Hepatocyte (in vitro differentiated cells): ENCODE data around the gene KRTAP5-5. TPM values are rescaled to one million over a fixed set of nuclear protein-coding genes. Genes with fewer than 3 reads are reported as not detected.
A peak's percentile ranks its signal among the peaks of the same experiment; 100 is the strongest.

ENCODE experiments used
- DNase-seq: peaks from one replicate; pipeline ENCODE4 v3.0.0-alpha.2; 2016; ENCODE audit warnings: low spot score
- H2AFZ ChIP-seq: fragments of 200-600 bp; sonication (generic); 2 replicates; pipeline ENCODE4 v1.6.0; 2016; ENCODE audit warnings: antibody characterized with exemption, mild to moderate bottlenecking
- H3K27ac ChIP-seq: fragments of 200-600 bp; sonication (generic); 2 replicates; pipeline ENCODE4 v1.5.1; 2016; ENCODE audit warnings: mild to moderate bottlenecking
- H3K27me3 ChIP-seq: fragments of 200-600 bp; sonication (generic); 2 replicates; pipeline ENCODE4 v1.6.1; 2016
- H3K36me3 ChIP-seq: fragments of 200-600 bp; sonication (generic); replicated peaks from 2 replicates; pipeline ENCODE4 v1.5.1; 2016; ENCODE audit warnings: low read depth; ENCODE audit not compliant: insufficient read depth
- H3K4me1 ChIP-seq: fragments of 200-600 bp; sonication (generic); 2 replicates; pipeline ENCODE4 v1.5.1; 2016; ENCODE audit warnings: mild to moderate bottlenecking, moderate library complexity; ENCODE audit not compliant: insufficient read depth
- H3K4me2 ChIP-seq: fragments of 200-600 bp; sonication (generic); 2 replicates; pipeline ENCODE4 v1.6.0; 2016
- H3K4me3 ChIP-seq: fragments of 200-600 bp; sonication (generic); 2 replicates; pipeline ENCODE4 v1.5.1; 2016; ENCODE audit warnings: mild to moderate bottlenecking
- H3K79me2 ChIP-seq: fragments of 200-600 bp; sonication (generic); 2 replicates; pipeline ENCODE4 v1.6.0; 2017; ENCODE audit warnings: mild to moderate bottlenecking
- H3K9me2 ChIP-seq: fragments of 200-600 bp; sonication (generic); replicated peaks from 2 replicates; pipeline ENCODE4 v1.6.0; 2017; ENCODE audit warnings: mild to moderate bottlenecking; ENCODE audit not compliant: insufficient read depth
- H3K9me3 ChIP-seq: fragments of 200-600 bp; sonication (generic); 2 replicates; pipeline ENCODE4 v1.5.1; 2016; ENCODE audit warnings: low read depth, mild to moderate bottlenecking
- H4K20me1 ChIP-seq: fragments of 200-600 bp; sonication (generic); 2 replicates; pipeline ENCODE4 v1.6.0; 2016; ENCODE audit warnings: mild to moderate bottlenecking; ENCODE audit not compliant: insufficient read depth, poor library complexity, severe bottlenecking
- CTCF ChIP-seq: fragments of 200-600 bp; sonication (generic); IDR thresholded peaks from 2 replicates; pipeline ENCODE4 v1.5.1; 2016; ENCODE audit warnings: antibody characterized with exemption, mild to moderate bottlenecking; ENCODE audit not compliant: poor library complexity
- EZH2 ChIP-seq: fragments of 200-600 bp; sonication (generic); IDR thresholded peaks from 2 replicates; pipeline ENCODE4 v1.6.1; 2016; ENCODE audit warnings: antibody characterized with exemption, mild to moderate bottlenecking, borderline replicate concordance
- EZH2phosphoT487 ChIP-seq: fragments of 200-600 bp; sonication (generic); IDR thresholded peaks from one replicate; pipeline ENCODE4 v1.6.1; 2018; ENCODE audit warnings: antibody characterized with exemption, mild to moderate bottlenecking, low read depth, moderate library complexity; ENCODE audit not compliant: unreplicated experiment, severe bottlenecking
- WGBS: methylation state at CpG from one replicate; pipeline ENCODE4 v1.1.6; 2016; ENCODE audit warnings: low lambda C conversion rate; ENCODE audit errors: missing lambda C conversion rate; 5-methylcytosine and 5-hydroxymethylcytosine counted together
- polyA plus RNA-seq: library from polyadenylated mRNA; unstranded; fragments of >200 nt; fragmentation: Nextera tagmentation; extraction: Ambion mirVana; gene quantifications from 2 replicates; pipeline ENCODE4 v1.2.1, GENCODE V29; 2016
- total RNA-seq: library from RNA; depleted of rRNA; stranded (reverse); fragments of >200 nt; gene quantifications from 2 replicates; pipeline ENCODE4 v1.2.3, GENCODE V29; 2014

Gene KRTAP5-5
- total and polyA plus RNA-seq, 2 experiments from 2014 or later = 0.54 TPM; not detected in 1

GRCh38 chr11:1654388-1655167 lies 25.0 kb downstream of the KRTAP5-5 start:
- no peak for TF ChIP-seq EZH2
- TF ChIP-seq CTCF = no peak
- no peak for TF ChIP-seq EZH2phosphoT487
- Histone ChIP-seq H3K27ac (peak overlapping the region; percentile 86), H3K9me2 (no peaks in the 10 kb centered on the region), H3K9me3 (no peaks in the 10 kb centered on the region), H3K27me3 (no peaks in the 10 kb centered on the region), H3K4me1 (peaks cover 44% of the 10 kb centered on the region), H4K20me1 (no peaks in the 10 kb centered on the region), H3K79me2 (no peaks in the 10 kb centered on the region), H3K4me3 (no peak overlapping the region), H3K36me3 (no peaks in the 10 kb centered on the region), H3K4me2 (peak overlapping the region; percentile 18), H2AFZ (no peak overlapping the region)
- DNase-seq = peak; percentile 49
- WGBS = 46% methylated on average over 21 of the region's 21 CpGs

GRCh38 chr11:1655168-1656060 lies 25.8 kb downstream of the KRTAP5-5 start:
- peak overlapping the region; percentile 18 for H3K4me2 ChIP-seq
- H4K20me1 ChIP-seq = no peaks in the 10 kb centered on the region
- peak; percentile 11 for DNase-seq
- H3K9me3 ChIP-seq = no peaks in the 10 kb centered on the region
- no peak overlapping the region for H3K4me3 ChIP-seq
- 89% methylated on average over 25 of the region's 26 CpGs for WGBS
- H3K27me3 ChIP-seq = no peaks in the 10 kb centered on the region
- peaks cover 52% of the 10 kb centered on the region for H3K4me1 ChIP-seq
- no peaks in the 10 kb centered on the region for H3K79me2 ChIP-seq
- H3K36me3 ChIP-seq = no peaks in the 10 kb centered on the region
- no peaks in the 10 kb centered on the region for H3K9me2 ChIP-seq
- H2AFZ ChIP-seq = no peak overlapping the region
- TF ChIP-seq CTCF (no peak), EZH2 (no peak), EZH2phosphoT487 (no peak)
- peak overlapping the region; percentile 86 for H3K27ac ChIP-seq

GRCh38 chr11:1656061-1656441 lies 26.5 kb downstream of the KRTAP5-5 start:
- H3K4me1 ChIP-seq = peaks cover 51% of the 10 kb centered on the region
- no peak overlapping the region for H3K4me3 ChIP-seq
- no peak overlapping the region for H3K27ac ChIP-seq
- DNase-seq = no peak
- no peak overlapping the region for H3K4me2 ChIP-seq
- H2AFZ ChIP-seq = no peak overlapping the region
- no peaks in the 10 kb centered on the region for H3K9me3 ChIP-seq
- TF ChIP-seq CTCF (no peak), EZH2 (no peak), EZH2phosphoT487 (no peak)
- no peaks in the 10 kb centered on the region for H4K20me1 ChIP-seq
- WGBS = 86% methylated on average over 9 of the region's 9 CpGs
- H3K36me3 ChIP-seq = no peaks in the 10 kb centered on the region
- H3K9me2 ChIP-seq = no peaks in the 10 kb centered on the region
- no peaks in the 10 kb centered on the region for H3K27me3 ChIP-seq
- no peaks in the 10 kb centered on the region for H3K79me2 ChIP-seq
